GM21786 (cell line): Measurements from ENCODE around the gene FOXL1.

Experiments used
- ATAC-seq: cut with Tn5 transposase; IDR thresholded peaks from one replicate; pipeline ENCODE4 v1.9.1; 2021; ENCODE audit not compliant: unreplicated experiment

FOXL1 gene

GRCh38 chr16:86567701-86568581, 10.4 kb upstream of the FOXL1 start:
- no peak for ATAC-seq

GRCh38 chr16:86568677-86569623, 9.4 kb upstream of the FOXL1 start:
- ATAC-seq, result no peak

- ATAC-seq, result no peak
Measured at GRCh38 chr16:86569701-86570447, 8.5 kb upstream of the FOXL1 start.

- no peak for ATAC-seq
Measured at GRCh38 chr16:86570558-86571529, 7.5 kb upstream of the FOXL1 start.

- no peak for ATAC-seq
Measured at GRCh38 chr16:86571530-86571915, 6.8 kb upstream of the FOXL1 start.

- no peak for ATAC-seq
Measured at GRCh38 chr16:86572041-86572521, 6.3 kb upstream of the FOXL1 start.

GRCh38 chr16:86572606-86573005, 5.7 kb upstream of the FOXL1 start:
- ATAC-seq, result no peak

- ATAC-seq, result no peak
Measured at GRCh38 chr16:86573215-86573614, 5.1 kb upstream of the FOXL1 start.

- no peak for ATAC-seq
Measured at GRCh38 chr16:86573646-86574508, 4.5 kb upstream of the FOXL1 start.

- ATAC-seq, result no peak
Measured at GRCh38 chr16:86574646-86575045, 3.7 kb upstream of the FOXL1 start.

- no peak for ATAC-seq
Measured at GRCh38 chr16:86575095-86575685, 3.2 kb upstream of the FOXL1 start.

GRCh38 chr16:86575754-86576557, 2.4 kb upstream of the FOXL1 start:
- no peak for ATAC-seq

GRCh38 chr16:86576591-86577313, 1.6 kb upstream of the FOXL1 start:
- no peak for ATAC-seq

GRCh38 chr16:86577314-86577971, 906 bp upstream of the FOXL1 start:
- no peak for ATAC-seq

- no peak for ATAC-seq
Measured at GRCh38 chr16:86578611-86579267, 390 bp downstream of the FOXL1 start.
